Measurements from ENCODE around the gene LRMDA. TPM values are rescaled to one million over a fixed set of nuclear protein-coding genes. Genes with fewer than 3 reads are reported as not detected.

Gene LRMDA
- polyA plus RNA-seq, 2 of the 4 experiments (the other 2 are of a cell fraction): 4.6 to 5.2 TPM

DNA sequence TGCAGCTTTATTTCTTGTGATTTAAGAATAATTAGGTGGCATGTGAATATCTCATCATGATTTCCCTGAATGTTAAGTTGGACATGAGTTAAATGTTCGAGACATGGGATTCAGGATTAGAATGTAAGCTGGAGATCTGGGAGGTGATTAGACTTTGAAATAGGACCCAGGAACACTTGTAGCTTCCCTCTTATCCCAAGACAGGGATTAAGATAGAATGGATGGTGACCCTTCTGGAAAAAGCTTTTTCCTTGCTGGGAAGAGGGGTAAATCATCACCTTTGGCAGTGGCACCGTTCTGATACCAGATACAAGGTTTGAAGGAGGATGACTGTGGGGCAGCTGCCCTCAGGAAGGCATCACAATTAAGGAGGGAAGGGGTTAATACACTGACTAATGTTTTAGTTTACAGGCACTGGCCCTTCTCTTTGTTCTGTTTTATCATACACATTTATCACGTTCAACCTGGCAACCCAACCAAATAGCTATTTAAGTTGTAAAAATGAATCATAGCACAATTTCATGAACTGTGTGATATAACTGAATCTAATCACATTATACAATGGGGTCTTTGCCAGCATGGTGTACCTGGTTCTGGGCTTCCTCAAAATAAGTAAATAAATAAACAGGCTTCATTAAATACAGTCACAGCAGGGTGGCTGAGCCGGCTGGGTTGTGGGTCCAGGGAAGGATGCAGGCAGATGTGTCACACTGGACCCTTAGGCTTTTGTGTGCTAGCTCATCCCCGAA lies 212.7 kb downstream of the LRMDA start:
- ATAC-seq (no peak), DNase-seq (ENCODE audit: low read depth in 1 of 2, low spot score in 1 of 2) (no peak), FAIRE-seq (no peak)
- ChIA-PET CTCF (interaction anchor here (0.6 to 1.1 kb wide), 2 partner anchors 392 to 694 kb away, joined by 4 to 5 read pairs; no protein-coding TSS in a partner anchor), POLR2A (no interaction called here)
- H3K27ac ChIP-seq: no peak overlapping the region
- H3K4me1 ChIP-seq: no peaks in the 10 kb centered on the region
- H3K4me3 ChIP-seq: no peak overlapping the region
- TF ChIP-seq HDAC2 (IDR thresholded peaks at IDR 0.05): no peak
- 33% methylated on average over 5 of the region's 5 CpGs for WGBS (ENCODE audit: missing lambda C conversion rate)
- H3K9me3 ChIP-seq: no peaks in the 10 kb centered on the region
- no peak overlapping the region for H3K4me2 ChIP-seq

DNA sequence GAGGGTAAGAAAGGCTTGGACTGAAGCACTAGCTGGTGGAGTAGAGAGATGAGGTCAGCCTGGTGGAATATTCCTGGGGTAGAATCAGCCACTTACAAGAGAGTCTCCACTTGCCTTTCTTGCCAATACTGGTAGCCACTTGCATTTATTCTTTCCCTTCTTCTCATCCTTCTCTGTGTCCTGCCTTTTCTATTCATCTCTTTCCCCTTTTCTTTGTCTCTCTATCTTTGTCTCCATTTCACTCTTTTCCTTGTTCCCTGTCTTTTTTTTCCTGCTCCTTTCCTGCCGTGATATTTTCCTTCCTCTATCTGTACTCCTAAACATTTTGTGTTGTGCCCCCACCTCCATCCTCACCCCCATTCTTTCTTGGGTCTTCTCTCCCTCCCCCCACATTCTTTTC lies 214.3 kb downstream of the LRMDA start:
- POLR2A ChIA-PET: no interaction called here
- Histone ChIP-seq H3K27ac (no peak overlapping the region), H3K4me3 (no peak overlapping the region), H3K4me2 (no peak overlapping the region), H3K4me1 (no peaks in the 10 kb centered on the region), H3K9me3 (no peaks in the 10 kb centered on the region)
- DNase-seq (ENCODE audit: low read depth in 1 of 2, low spot score in 1 of 2) (no peak), FAIRE-seq (no peak), ATAC-seq (no peak)
- CTCF ChIA-PET: no interaction called here
- 85% methylated on average over 1 of the region's 1 CpG for WGBS (ENCODE audit: missing lambda C conversion rate)
- TF ChIP-seq NR3C1 (IDR thresholded peaks at IDR 0.05): no peak
- TF ChIP-seq, protein P1, sequence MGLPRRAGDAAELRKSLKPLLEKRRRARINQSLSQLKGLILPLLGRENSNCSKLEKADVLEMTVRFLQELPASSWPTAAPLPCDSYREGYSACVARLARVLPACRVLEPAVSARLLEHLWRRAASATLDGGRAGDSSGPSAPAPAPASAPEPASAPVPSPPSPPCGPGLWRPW (IDR thresholded peaks at IDR 0.05): no peak
- no peak for TF ChIP-seq JUN (IDR thresholded peaks at IDR 0.05)
- no peak for TF ChIP-seq FOSL2 (IDR thresholded peaks at IDR 0.05)
- no peak for TF ChIP-seq FOSL2 (CRISPR knock-in tag; IDR thresholded peaks at IDR 0.05)
- no peak for TF ChIP-seq HOXA7 (CRISPR knock-in tag; IDR thresholded peaks at IDR 0.05)
- no peak for TF ChIP-seq JUNB (IDR thresholded peaks at IDR 0.05)
- TF ChIP-seq RNF2 (IDR thresholded peaks at IDR 0.05; ENCODE audit: borderline replicate concordance, low read depth): no peak
- TF ChIP-seq CHD2 (IDR thresholded peaks at IDR 0.05; ENCODE audit: low read length, partially characterized antibody): no peak
- no peak for TF ChIP-seq ZSCAN20 (CRISPR knock-in tag; IDR thresholded peaks at IDR 0.05)
- no peak for TF ChIP-seq KDM1A (IDR thresholded peaks at IDR 0.05; ENCODE audit: low read depth)
- no peak for TF ChIP-seq MAFK (IDR thresholded peaks at IDR 0.05; ENCODE audit: partially characterized antibody)
- TF ChIP-seq SMC3 (IDR thresholded peaks at IDR 0.05): no peak
- no peak for TF ChIP-seq BHLHE40 (IDR thresholded peaks at IDR 0.05; ENCODE audit: low read depth, low read length)
- TF ChIP-seq, protein P2, sequence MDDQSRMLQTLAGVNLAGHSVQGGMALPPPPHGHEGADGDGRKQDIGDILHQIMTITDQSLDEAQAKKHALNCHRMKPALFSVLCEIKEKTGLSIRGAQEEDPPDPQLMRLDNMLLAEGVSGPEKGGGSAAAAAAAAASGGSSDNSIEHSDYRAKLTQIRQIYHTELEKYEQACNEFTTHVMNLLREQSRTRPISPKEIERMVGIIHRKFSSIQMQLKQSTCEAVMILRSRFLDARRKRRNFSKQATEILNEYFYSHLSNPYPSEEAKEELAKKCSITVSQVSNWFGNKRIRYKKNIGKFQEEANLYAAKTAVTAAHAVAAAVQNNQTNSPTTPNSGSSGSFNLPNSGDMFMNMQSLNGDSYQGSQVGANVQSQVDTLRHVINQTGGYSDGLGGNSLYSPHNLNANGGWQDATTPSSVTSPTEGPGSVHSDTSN (IDR thresholded peaks at IDR 0.05): no peak
- TF ChIP-seq RFX5 (IDR thresholded peaks at IDR 0.05): no peak
- no peak for TF ChIP-seq PHF8 (IDR thresholded peaks at IDR 0.05; ENCODE audit: borderline replicate concordance, low read depth)
- TF ChIP-seq RARB (CRISPR knock-in tag; IDR thresholded peaks at IDR 0.05): no peak

DNA sequence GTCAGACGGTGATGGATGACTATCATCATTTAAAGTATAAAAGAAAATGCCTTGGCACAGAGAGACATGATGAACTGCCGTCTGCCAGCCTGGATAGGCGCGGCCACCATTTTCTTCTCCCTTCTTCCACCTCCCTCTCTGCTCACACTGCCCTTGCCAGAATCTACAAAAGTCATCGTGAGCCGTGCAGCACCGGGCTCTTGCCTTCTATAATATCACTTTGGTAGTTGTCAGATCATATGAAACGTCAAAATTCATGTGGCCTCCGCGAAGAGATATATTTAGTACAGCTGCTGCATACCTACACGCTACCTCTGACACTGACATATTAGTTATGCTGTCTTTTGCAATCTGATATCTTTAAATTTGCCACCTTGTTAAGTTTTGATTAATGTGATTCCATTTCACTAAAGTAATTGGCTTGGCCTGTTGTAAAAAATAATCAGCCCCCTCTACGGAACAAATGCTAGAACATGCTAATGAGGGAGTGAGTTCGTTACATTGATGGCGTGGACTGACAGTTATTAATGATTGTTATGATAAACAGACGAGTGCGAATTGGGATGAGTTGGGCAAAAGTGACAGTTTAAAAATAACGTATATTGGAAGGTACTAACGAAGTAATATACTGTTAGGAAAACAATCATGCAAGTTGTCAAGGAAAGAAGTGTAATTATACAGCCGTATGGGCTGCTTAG lies 214.9 kb downstream of the LRMDA start:
- TF ChIP-seq NFE2L2 (conservative IDR thresholded peaks at IDR 0.05; ENCODE audit: low read length): no peak
- ATAC-seq: no peak
- no peaks in the 10 kb centered on the region for H3K4me1 ChIP-seq
- no peaks in the 10 kb centered on the region for H3K9me3 ChIP-seq
- no peak for DNase-seq (ENCODE audit: low read depth in 1 of 2, low spot score in 1 of 2)
- no peak overlapping the region for H3K27ac ChIP-seq
- 77% methylated on average over 19 of the region's 19 CpGs for WGBS (ENCODE audit: missing lambda C conversion rate)
- no peak for FAIRE-seq
- ChIA-PET POLR2A (no interaction called here), CTCF (no interaction called here)
- no peak overlapping the region for H3K4me2 ChIP-seq
- H3K4me3 ChIP-seq: no peak overlapping the region

DNA sequence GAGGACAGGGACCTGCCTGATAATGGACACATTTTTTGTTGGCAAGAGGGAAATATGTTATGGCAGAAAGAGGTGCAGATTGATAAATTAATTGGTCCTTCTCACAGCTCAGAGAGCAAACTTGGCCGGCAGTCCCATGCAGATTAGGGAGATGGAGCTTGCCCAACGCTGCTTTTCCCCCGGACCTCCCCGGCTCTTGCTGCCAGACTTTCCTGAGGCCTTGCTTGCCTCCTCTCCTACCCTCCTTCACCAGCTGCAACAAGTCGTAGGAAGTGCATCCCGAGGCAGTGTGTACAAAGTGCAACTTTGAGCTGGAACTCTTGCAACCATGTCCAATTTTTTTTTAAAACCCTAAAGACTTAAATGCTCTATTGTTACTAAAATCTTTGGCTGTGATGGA lies 215.5 kb downstream of the LRMDA start:
- Histone ChIP-seq H3K9me3 (no peaks in the 10 kb centered on the region), H3K4me2 (no peak overlapping the region), H3K4me3 (no peak overlapping the region), H3K4me1 (no peaks in the 10 kb centered on the region), H3K27ac (no peak overlapping the region)
- no peak for FAIRE-seq
- POLR2A ChIA-PET: no interaction called here
- CTCF ChIA-PET: interaction anchor here (0.5 kb wide), 1 partner anchor 10 kb away, joined by 4 read pairs; no protein-coding TSS in a partner anchor
- 56% methylated on average over 6 of the region's 6 CpGs for WGBS (ENCODE audit: missing lambda C conversion rate)
- DNase-seq (ENCODE audit: low read depth in 1 of 2, low spot score in 1 of 2): no peak
- ATAC-seq: no peak
- TF ChIP-seq ZNF302 (CRISPR knock-in tag; IDR thresholded peaks at IDR 0.05) (no peak), ZC3H11A (IDR thresholded peaks at IDR 0.05) (no peak), ZFP36 (IDR thresholded peaks at IDR 0.05; ENCODE audit: borderline replicate concordance, partially characterized antibody) (no peak), JUNB (IDR thresholded peaks at IDR 0.05) (no peak), SREBF2 (IDR thresholded peaks at IDR 0.05) (no peak), JUN (IDR thresholded peaks at IDR 0.05) (no peak), NFE2L2 (conservative IDR thresholded peaks at IDR 0.05; ENCODE audit: low read length) (no peak), ESRRA (IDR thresholded peaks at IDR 0.05; ENCODE audit: borderline replicate concordance, low read length) (no peak), RNF2 (IDR thresholded peaks at IDR 0.05; ENCODE audit: borderline replicate concordance, low read depth) (no peak), EP300 (IDR thresholded peaks at IDR 0.05) (no peak), MAFK (IDR thresholded peaks at IDR 0.05; ENCODE audit: partially characterized antibody) (no peak), CHD4 (IDR thresholded peaks at IDR 0.05; ENCODE audit: borderline replicate concordance) (no peak), RAD21 (conservative IDR thresholded peaks at IDR 0.05 in 1 of 2, IDR thresholded peaks at IDR 0.05 in 1 of 2) (no peak)
- TF ChIP-seq, protein P3, sequence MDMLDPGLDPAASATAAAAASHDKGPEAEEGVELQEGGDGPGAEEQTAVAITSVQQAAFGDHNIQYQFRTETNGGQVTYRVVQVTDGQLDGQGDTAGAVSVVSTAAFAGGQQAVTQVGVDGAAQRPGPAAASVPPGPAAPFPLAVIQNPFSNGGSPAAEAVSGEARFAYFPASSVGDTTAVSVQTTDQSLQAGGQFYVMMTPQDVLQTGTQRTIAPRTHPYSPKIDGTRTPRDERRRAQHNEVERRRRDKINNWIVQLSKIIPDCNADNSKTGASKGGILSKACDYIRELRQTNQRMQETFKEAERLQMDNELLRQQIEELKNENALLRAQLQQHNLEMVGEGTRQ (IDR thresholded peaks at IDR 0.05): no peak
- TF ChIP-seq, protein P4, sequence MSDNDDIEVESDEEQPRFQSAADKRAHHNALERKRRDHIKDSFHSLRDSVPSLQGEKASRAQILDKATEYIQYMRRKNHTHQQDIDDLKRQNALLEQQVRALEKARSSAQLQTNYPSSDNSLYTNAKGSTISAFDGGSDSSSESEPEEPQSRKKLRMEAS (IDR thresholded peaks at IDR 0.05): no peak

All from A549 (cell line).